Small intestine (tissue), 7 donors: ENCODE measurements around the gene CACNA2D1. TPM values are rescaled to one million over a fixed set of nuclear protein-coding genes. Genes with fewer than 3 reads are reported as not detected.

ENCODE experiments used
- DNase-seq, 2 donors: peaks; one replicate each; pipeline versions ENCODE4 v3.0.0 to v3.0.0-alpha.2; 2013
- FAIRE-seq: peaks from 2 replicates; lab custom pipeline; 2012; peaks lifted over from hg19 to GRCh38; lab: Jason Lieb, UNC
- H3K27ac ChIP-seq, 3 donors: one replicate each; pipeline ENCODE4 v1.5.1; 2013; ENCODE audit warnings: low read length in 2 of 3, mild to moderate bottlenecking in 2 of 3, control low read depth in 1 of 3, inconsistent platforms in 1 of 3, low read depth in 1 of 3, moderate library complexity in 1 of 3
- H3K27me3 ChIP-seq, 3 donors: one replicate each; pipeline ENCODE4 v1.6.1; 2013; ENCODE audit warnings: low read length in 3 of 3, inconsistent platforms in 1 of 3; ENCODE audit not compliant: control insufficient read depth in 3 of 3, insufficient read depth in 3 of 3
- H3K36me3 ChIP-seq, 3 donors: one replicate each; pipeline ENCODE4 v1.6.1; 2013; ENCODE audit warnings: low read length in 3 of 3, inconsistent platforms in 1 of 3, low read depth in 1 of 3, mild to moderate bottlenecking in 1 of 3, moderate library complexity in 1 of 3; ENCODE audit not compliant: control insufficient read depth in 3 of 3, insufficient read depth in 2 of 3
- H3K4me1 ChIP-seq, 3 donors: one replicate each; pipeline ENCODE4 v1.6.1; 2013; ENCODE audit warnings: low read length in 2 of 3, inconsistent platforms in 1 of 3, low read depth in 1 of 3, mild to moderate bottlenecking in 1 of 3, moderate library complexity in 1 of 3; ENCODE audit not compliant: control insufficient read depth in 3 of 3, insufficient read depth in 2 of 3
- H3K4me3 ChIP-seq, 3 donors: one replicate each; pipeline ENCODE4 v1.5.1; 2013; ENCODE audit warnings: low read length in 3 of 3, control low read depth in 1 of 3, inconsistent platforms in 1 of 3, low read depth in 1 of 3, mild to moderate bottlenecking in 1 of 3, moderate library complexity in 1 of 3
- H3K9me3 ChIP-seq, 2 donors: one replicate each; pipeline ENCODE4 v1.6.1; 2013; ENCODE audit warnings: low read depth in 1 of 2, low read length in 1 of 2; ENCODE audit not compliant: control insufficient read depth in 2 of 2, insufficient read depth in 1 of 2
- WGBS, 3 donors: extraction: QIAGEN DNeasy Blood & Tissue Kit; methylation state at CpG; one replicate each; pipeline ENCODE4 v1.1.7; 2013; 5-methylcytosine and 5-hydroxymethylcytosine counted together
- polyA plus RNA-seq, 4 donors: library from polyadenylated mRNA; stranded (reverse) in 3 of 4; unstranded in 1 of 4; fragments of 200-250 nt in 3 of 4; fragments of 120-200 nt in 1 of 4; gene quantifications; one replicate each; pipeline versions ENCODE4 v1.2.1 to v1.2.3, GENCODE V29; 2013
- donor health status: healthy with polysubstance abuse.
- donor health status: control.
- donor health status: control.
- donor health status: Bipolar disorder and iron deficiency.
- donor health status: healthy.

The CACNA2D1 gene
- polyA plus RNA-seq, 4 donors, result 1.3 to 4.8 (median 2.7) TPM

- FAIRE-seq (no peak), DNase-seq (no peak)
- no peak overlapping the region for H3K27ac ChIP-seq
- no peak overlapping the region for H3K4me3 ChIP-seq
- 69 to 88% (median 82%) methylated on average over 2 of the region's 2 CpGs for WGBS, 3 donors
- H3K4me1 ChIP-seq, result no peaks in the 10 kb centered on the region
- H3K36me3 ChIP-seq, result no peaks in the 10 kb centered on the region
- no peaks in the 10 kb centered on the region for H3K27me3 ChIP-seq
- H3K9me3 ChIP-seq, result no peaks in the 10 kb centered on the region
Observed at GRCh38 chr7:82382276-82382675, 61.3 kb downstream of the CACNA2D1 start.

GRCh38 chr7:82376739-82377138, 66.8 kb downstream of the CACNA2D1 start:
- no peaks in the 10 kb centered on the region for H3K9me3 ChIP-seq
- DNase-seq (no peak), FAIRE-seq (no peak)
- no peak overlapping the region for H3K4me3 ChIP-seq
- H3K4me1 ChIP-seq, result no peaks in the 10 kb centered on the region
- H3K27ac ChIP-seq, result no peak overlapping the region
- no peaks in the 10 kb centered on the region for H3K36me3 ChIP-seq
- WGBS, 3 donors, result 71 to 77% (median 73%) methylated on average over 2 of the region's 2 CpGs
- H3K27me3 ChIP-seq, result no peaks in the 10 kb centered on the region

- FAIRE-seq (no peak), DNase-seq (no peak)
- no peaks in the 10 kb centered on the region for H3K27me3 ChIP-seq
- H3K4me3 ChIP-seq, result no peak overlapping the region
- H3K9me3 ChIP-seq, result no peaks in the 10 kb centered on the region
- H3K4me1 ChIP-seq, result no peaks in the 10 kb centered on the region
- H3K27ac ChIP-seq, result no peak overlapping the region
- WGBS, 3 donors, result 53 to 58% (median 55%) methylated on average over 3 of the region's 3 CpGs
- no peaks in the 10 kb centered on the region for H3K36me3 ChIP-seq
Observed at GRCh38 chr7:82375713-82376112, 67.9 kb downstream of the CACNA2D1 start.

- FAIRE-seq, result no peak
- H3K9me3 ChIP-seq, result no peaks in the 10 kb centered on the region
- no peaks in the 10 kb centered on the region for H3K4me1 ChIP-seq
- 94 to 97% (median 95%) methylated on average over 1 of the region's 1 CpG for WGBS, 3 donors
- H3K27me3 ChIP-seq, result no peaks in the 10 kb centered on the region
- H3K27ac ChIP-seq, result no peak overlapping the region
- no peaks in the 10 kb centered on the region for H3K36me3 ChIP-seq
- no peak overlapping the region for H3K4me3 ChIP-seq
- no peak for DNase-seq
Observed at GRCh38 chr7:82375129-82375528, 68.4 kb downstream of the CACNA2D1 start.

GRCh38 chr7:82373926-82374635, 69.5 kb downstream of the CACNA2D1 start:
- 65 to 78% (median 74%) methylated on average over 7 of the region's 7 CpGs for WGBS, 3 donors
- Histone ChIP-seq H3K4me3 (no peak overlapping the region), H3K27me3 (no peaks in the 10 kb centered on the region), H3K36me3 (no peaks in the 10 kb centered on the region), H3K9me3 (no peaks in the 10 kb centered on the region), H3K4me1 (no peaks in the 10 kb centered on the region), H3K27ac (no peak overlapping the region)
- FAIRE-seq (no peak), DNase-seq (no peak)

GRCh38 chr7:82364671-82365070, 78.9 kb downstream of the CACNA2D1 start:
- Histone ChIP-seq H3K36me3 (no peaks in the 10 kb centered on the region), H3K27me3 (no peaks in the 10 kb centered on the region), H3K4me1 (no peaks in the 10 kb centered on the region), H3K9me3 (no peaks in the 10 kb centered on the region), H3K4me3 (no peak overlapping the region), H3K27ac (no peak overlapping the region)
- DNase-seq (no peak), FAIRE-seq (no peak)
- 95 to 97% (median 96%) methylated on average over 2 of the region's 2 CpGs for WGBS, 3 donors

GRCh38 chr7:82364048-82364447, 79.5 kb downstream of the CACNA2D1 start:
- no peaks in the 10 kb centered on the region for H3K9me3 ChIP-seq
- H3K36me3 ChIP-seq, result no peaks in the 10 kb centered on the region
- 72 to 86% (median 76%) methylated on average over 1 of the region's 1 CpG for WGBS, 3 donors
- no peak for FAIRE-seq
- no peaks in the 10 kb centered on the region for H3K4me1 ChIP-seq
- no peak overlapping the region for H3K4me3 ChIP-seq
- H3K27me3 ChIP-seq, result no peaks in the 10 kb centered on the region
- no peak overlapping the region for H3K27ac ChIP-seq
- DNase-seq, result no peak

GRCh38 chr7:82362129-82362706, 81.4 kb downstream of the CACNA2D1 start:
- H3K4me3 ChIP-seq, result no peak overlapping the region
- no peak for DNase-seq
- no peak for FAIRE-seq
- 65 to 84% (median 82%) methylated on average over 2 of the region's 2 CpGs for WGBS, 3 donors
- H3K27me3 ChIP-seq, result no peaks in the 10 kb centered on the region
- no peaks in the 10 kb centered on the region for H3K36me3 ChIP-seq
- no peak overlapping the region for H3K27ac ChIP-seq
- H3K4me1 ChIP-seq, result no peaks in the 10 kb centered on the region
- H3K9me3 ChIP-seq, result no peaks in the 10 kb centered on the region
